ENCODE measurements around the gene P2RX1.

P2RX1 gene

GRCh38 chr17:3896108-3896967, 19.9 kb downstream of the P2RX1 start:
- Histone ChIP-seq H3K9ac (ENCODE audit: low read length) (no peak overlapping the region), H3K27me3 (replicated peaks; ENCODE audit: control insufficient read depth, insufficient read depth, low read length) (peaks cover 7% of the 10 kb centered on the region), H3K36me3 (ENCODE audit: control insufficient read depth, insufficient read depth, low read length, severe bottlenecking) (no peaks in the 10 kb centered on the region), H3K4me3 (ENCODE audit: low read length) (no peak overlapping the region), H3K4me1 (ENCODE audit: control insufficient read depth, insufficient read depth, low read length) (peaks cover 28% of the 10 kb centered on the region), H3K9me3 (ENCODE audit: control insufficient read depth, low read length) (no peaks in the 10 kb centered on the region)
- DNase-seq (ENCODE audit: low read depth), result no peak

DNA sequence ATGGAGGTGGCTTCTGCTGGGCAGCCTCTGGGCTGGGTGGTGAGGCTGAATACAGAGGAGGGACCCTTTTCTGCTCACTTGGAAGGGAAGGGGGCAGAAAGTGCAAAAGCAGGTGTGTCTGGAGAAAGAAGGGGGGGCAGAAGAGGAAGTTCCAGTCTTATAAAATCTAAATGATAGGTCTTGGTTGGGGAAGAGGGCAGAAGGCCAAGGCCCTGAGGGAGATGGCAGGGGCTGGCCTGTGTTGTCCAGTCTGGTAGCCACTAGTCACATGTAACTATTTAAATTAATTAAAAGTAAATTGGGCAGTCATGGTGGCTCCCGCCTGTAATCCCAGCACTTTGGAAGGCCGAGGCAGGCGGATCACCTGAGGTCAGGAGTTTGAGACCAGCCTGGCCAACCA, 20.9 kb downstream of the P2RX1 start:
- H3K9ac ChIP-seq (ENCODE audit: low read length), result no peak overlapping the region
- peaks cover 38% of the 10 kb centered on the region for H3K4me1 ChIP-seq (ENCODE audit: control insufficient read depth, insufficient read depth, low read length)
- DNase-seq (ENCODE audit: low read depth), result no peak
- H3K9me3 ChIP-seq (ENCODE audit: control insufficient read depth, low read length), result no peaks in the 10 kb centered on the region
- H3K27me3 ChIP-seq (replicated peaks; ENCODE audit: control insufficient read depth, insufficient read depth, low read length), result no peaks in the 10 kb centered on the region
- no peak overlapping the region for H3K4me3 ChIP-seq (ENCODE audit: low read length)
- H3K36me3 ChIP-seq (ENCODE audit: control insufficient read depth, insufficient read depth, low read length, severe bottlenecking), result no peaks in the 10 kb centered on the region

- peak; percentile 14 for DNase-seq (ENCODE audit: low read depth)
- no peaks in the 10 kb centered on the region for H3K36me3 ChIP-seq (ENCODE audit: control insufficient read depth, insufficient read depth, low read length, severe bottlenecking)
- H3K27me3 ChIP-seq (replicated peaks; ENCODE audit: control insufficient read depth, insufficient read depth, low read length), result no peaks in the 10 kb centered on the region
- peaks cover 43% of the 10 kb centered on the region for H3K4me1 ChIP-seq (ENCODE audit: control insufficient read depth, insufficient read depth, low read length)
- H3K9me3 ChIP-seq (ENCODE audit: control insufficient read depth, low read length), result no peaks in the 10 kb centered on the region
- H3K9ac ChIP-seq (ENCODE audit: low read length), result no peak overlapping the region
- H3K4me3 ChIP-seq (ENCODE audit: low read length), result no peak overlapping the region
These were observed 21.3 kb downstream of the P2RX1 start for GRCh38 chr17:3894911-3895343.

DNA sequence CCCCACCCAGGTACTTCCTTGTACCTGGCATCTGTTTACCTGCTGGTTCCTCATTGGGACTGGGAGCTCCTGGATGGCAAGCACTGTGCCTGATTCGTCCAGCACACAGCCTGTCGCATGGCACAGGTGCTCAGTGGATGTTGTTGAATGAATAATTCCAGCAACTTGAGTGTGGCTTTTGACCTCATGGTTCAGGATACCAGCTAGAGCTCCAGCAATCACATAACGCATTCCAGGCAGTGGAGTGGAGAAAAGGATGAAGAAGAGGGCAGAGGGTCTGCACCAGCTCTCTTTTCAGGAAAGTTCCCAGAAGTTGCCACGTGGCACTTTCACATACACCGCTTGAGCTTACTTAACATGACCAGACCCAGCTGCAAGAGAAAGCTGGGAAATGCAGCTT, 22.1 kb downstream of the P2RX1 start:
- H3K4me3 ChIP-seq (ENCODE audit: low read length), result no peak overlapping the region
- no peak overlapping the region for H3K9ac ChIP-seq (ENCODE audit: low read length)
- H3K27me3 ChIP-seq (replicated peaks; ENCODE audit: control insufficient read depth, insufficient read depth, low read length), result no peaks in the 10 kb centered on the region
- H3K36me3 ChIP-seq (ENCODE audit: control insufficient read depth, insufficient read depth, low read length, severe bottlenecking), result no peaks in the 10 kb centered on the region
- no peaks in the 10 kb centered on the region for H3K9me3 ChIP-seq (ENCODE audit: control insufficient read depth, low read length)
- DNase-seq (ENCODE audit: low read depth), result no peak
- H3K4me1 ChIP-seq (ENCODE audit: control insufficient read depth, insufficient read depth, low read length), result peaks cover 50% of the 10 kb centered on the region

DNA sequence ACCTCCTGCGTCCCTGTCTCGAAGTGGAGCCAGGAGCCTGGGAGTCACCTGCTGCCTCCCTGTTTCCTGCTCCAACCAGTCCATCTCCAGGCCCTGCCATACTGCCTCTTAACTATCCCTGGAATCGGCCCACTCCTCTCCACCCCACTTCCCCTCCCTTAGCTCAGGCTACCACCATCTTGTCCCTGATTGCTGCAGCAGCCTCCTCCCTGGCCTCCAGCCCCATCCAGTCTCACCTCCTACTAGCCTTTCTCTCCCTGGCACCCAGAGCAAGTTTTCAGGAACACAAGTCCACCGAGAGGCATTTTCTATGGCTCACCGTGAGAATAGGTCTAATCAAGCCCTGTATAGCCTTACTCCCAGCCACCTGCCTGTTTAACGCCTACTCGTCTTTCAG, 22.5 kb downstream of the P2RX1 start:
- H3K9me3 ChIP-seq (ENCODE audit: control insufficient read depth, low read length), result no peaks in the 10 kb centered on the region
- H3K9ac ChIP-seq (ENCODE audit: low read length), result peak overlapping the region; percentile 61
- H3K36me3 ChIP-seq (ENCODE audit: control insufficient read depth, insufficient read depth, low read length, severe bottlenecking), result no peaks in the 10 kb centered on the region
- no peaks in the 10 kb centered on the region for H3K27me3 ChIP-seq (replicated peaks; ENCODE audit: control insufficient read depth, insufficient read depth, low read length)
- no peak for DNase-seq (ENCODE audit: low read depth)
- H3K4me1 ChIP-seq (ENCODE audit: control insufficient read depth, insufficient read depth, low read length), result peaks cover 55% of the 10 kb centered on the region
- H3K4me3 ChIP-seq (ENCODE audit: low read length), result peak overlapping the region; percentile 78

DNA sequence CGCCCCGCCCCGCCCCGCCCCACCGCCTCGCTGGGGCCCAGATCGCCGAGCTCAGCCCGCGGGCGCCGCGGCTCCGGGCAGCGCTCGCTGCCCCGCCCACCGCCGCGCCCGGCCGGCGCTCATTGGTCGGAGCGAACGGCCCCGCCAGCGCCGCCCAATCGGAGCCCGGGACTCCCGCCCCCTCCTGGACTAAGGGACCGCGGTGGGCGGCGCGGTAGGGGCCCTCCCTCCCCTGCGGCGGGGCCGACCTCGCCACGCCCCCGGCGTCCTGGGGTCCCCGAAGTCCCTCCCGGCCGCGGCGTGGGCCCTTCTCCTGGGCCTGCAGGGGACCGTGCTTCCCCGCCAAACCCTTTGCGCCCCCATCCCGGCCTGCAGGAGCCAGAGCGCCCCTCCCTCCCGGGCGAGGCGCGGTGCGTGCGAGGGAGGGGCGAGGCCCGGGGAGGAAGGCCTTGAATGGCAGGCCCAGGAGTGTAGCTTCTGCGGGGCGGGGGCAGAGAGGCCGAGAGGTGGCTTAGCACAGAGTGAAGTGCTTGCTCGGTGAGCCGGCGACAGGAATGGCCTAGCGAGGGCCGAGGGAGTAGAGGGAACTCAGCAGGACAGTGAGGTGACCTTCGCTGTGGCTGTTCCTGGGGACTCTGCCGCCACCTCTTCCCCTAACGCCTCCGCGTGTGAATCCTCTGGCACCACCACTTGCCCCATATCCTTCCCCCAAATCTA, 23.1 kb downstream of the P2RX1 start, which contains the start of gene CAMKK1:
TSS of gene CAMKK1 (minus strand) at position 51 of the 717 bp plus-strand sequence. CDS start 7,366 bp downstream, outside the sequence.
- DNase-seq (ENCODE audit: low read depth), result peak; percentile 96
- Histone ChIP-seq H3K9ac (ENCODE audit: low read length) (peak within 1 kb of the TSS; percentile 71), H3K36me3 (ENCODE audit: control insufficient read depth, insufficient read depth, low read length, severe bottlenecking) (no peaks in the 10 kb centered on the region), H3K27me3 (replicated peaks; ENCODE audit: control insufficient read depth, insufficient read depth, low read length) (no peaks in the 10 kb centered on the region), H3K9me3 (ENCODE audit: control insufficient read depth, low read length) (no peaks in the 10 kb centered on the region), H3K4me1 (ENCODE audit: control insufficient read depth, insufficient read depth, low read length) (peaks cover 58% of the 10 kb centered on the region), H3K4me3 (ENCODE audit: low read length) (peak within 1 kb of the TSS; percentile 78)

DNA sequence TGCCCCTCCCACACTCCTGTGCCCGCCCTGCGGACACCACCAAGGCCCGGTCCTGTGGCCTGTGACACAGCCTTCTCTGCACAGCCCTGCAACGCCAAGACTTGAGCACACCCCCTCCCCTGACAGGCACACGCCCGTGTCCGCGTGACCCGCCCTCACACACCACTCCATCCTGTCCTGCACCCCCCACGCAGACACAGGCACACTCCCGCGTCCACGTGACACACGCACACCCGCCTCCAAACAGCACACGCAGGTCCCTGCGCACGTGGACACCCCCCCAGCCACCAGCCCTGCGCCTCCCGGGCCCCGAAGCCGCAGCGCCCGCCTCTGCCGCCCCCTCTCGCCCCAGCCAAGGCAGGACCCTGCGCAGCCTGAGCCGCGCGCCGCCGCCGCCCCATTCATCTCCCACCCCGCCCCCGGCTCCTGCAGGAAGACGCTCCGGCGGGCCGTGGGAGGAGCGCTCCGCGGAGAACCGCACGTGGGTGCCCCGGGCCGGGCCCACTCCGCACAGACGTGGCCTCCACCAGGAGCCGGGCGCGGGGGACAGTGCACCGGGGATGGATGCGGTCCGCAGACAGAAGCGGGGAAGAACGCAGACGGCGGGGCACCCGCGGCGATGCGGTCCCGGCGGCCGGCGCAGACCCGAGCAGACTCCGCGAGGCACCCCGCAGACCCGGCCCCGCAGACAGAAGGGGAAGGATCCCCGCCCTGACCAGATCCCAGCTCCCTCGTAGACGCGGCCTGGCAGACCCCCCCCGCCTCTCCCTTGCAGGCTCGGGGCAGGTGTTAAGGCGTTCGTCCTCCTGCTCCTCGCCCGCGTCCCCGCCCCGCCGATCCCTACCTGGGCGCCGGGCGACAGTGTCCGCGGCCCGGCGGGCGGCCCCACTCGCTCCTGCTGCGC, 23.9 kb downstream of the P2RX1 start:
- peak overlapping the region; percentile 71 for H3K9ac ChIP-seq (ENCODE audit: low read length)
- H3K27me3 ChIP-seq (replicated peaks; ENCODE audit: control insufficient read depth, insufficient read depth, low read length), result no peaks in the 10 kb centered on the region
- DNase-seq (ENCODE audit: low read depth), result peak; percentile 75
- peak overlapping the region; percentile 77 for H3K4me3 ChIP-seq (ENCODE audit: low read length)
- H3K4me1 ChIP-seq (ENCODE audit: control insufficient read depth, insufficient read depth, low read length), result peaks cover 66% of the 10 kb centered on the region
- H3K9me3 ChIP-seq (ENCODE audit: control insufficient read depth, low read length), result no peaks in the 10 kb centered on the region
- H3K36me3 ChIP-seq (ENCODE audit: control insufficient read depth, insufficient read depth, low read length, severe bottlenecking), result no peaks in the 10 kb centered on the region

GRCh38 chr17:3891626-3892094, 24.6 kb downstream of the P2RX1 start:
- H3K4me1 ChIP-seq (ENCODE audit: control insufficient read depth, insufficient read depth, low read length), result peaks cover 65% of the 10 kb centered on the region
- no peaks in the 10 kb centered on the region for H3K27me3 ChIP-seq (replicated peaks; ENCODE audit: control insufficient read depth, insufficient read depth, low read length)
- no peaks in the 10 kb centered on the region for H3K36me3 ChIP-seq (ENCODE audit: control insufficient read depth, insufficient read depth, low read length, severe bottlenecking)
- DNase-seq (ENCODE audit: low read depth), result no peak
- H3K4me3 ChIP-seq (ENCODE audit: low read length), result peak overlapping the region; percentile 77
- no peaks in the 10 kb centered on the region for H3K9me3 ChIP-seq (ENCODE audit: control insufficient read depth, low read length)
- H3K9ac ChIP-seq (ENCODE audit: low read length), result peak overlapping the region; percentile 71

DNA sequence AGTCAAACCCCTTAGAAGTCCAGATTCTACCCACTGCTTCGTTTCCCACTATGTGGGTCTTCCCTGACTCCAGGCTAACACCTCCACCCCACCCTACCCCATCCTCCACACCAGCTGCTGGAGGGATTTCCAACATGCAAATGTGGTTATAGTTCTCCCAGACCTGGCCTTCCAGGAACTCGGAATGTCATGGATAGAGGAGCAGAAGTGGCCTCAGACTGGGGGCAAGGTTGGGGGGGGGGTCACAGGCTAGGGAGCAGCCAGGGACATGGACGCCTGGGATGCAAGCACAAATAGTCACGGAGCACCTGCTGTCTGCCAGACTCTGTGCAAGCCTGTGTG, 25.4 kb downstream of the P2RX1 start:
- Histone ChIP-seq H3K4me3 (ENCODE audit: low read length) (peak overlapping the region; percentile 17), H3K9ac (ENCODE audit: low read length) (peak overlapping the region; percentile 75), H3K36me3 (ENCODE audit: control insufficient read depth, insufficient read depth, low read length, severe bottlenecking) (no peaks in the 10 kb centered on the region), H3K27me3 (replicated peaks; ENCODE audit: control insufficient read depth, insufficient read depth, low read length) (no peaks in the 10 kb centered on the region), H3K4me1 (ENCODE audit: control insufficient read depth, insufficient read depth, low read length) (peaks cover 67% of the 10 kb centered on the region), H3K9me3 (ENCODE audit: control insufficient read depth, low read length) (no peaks in the 10 kb centered on the region)
- no peak for DNase-seq (ENCODE audit: low read depth)

DNA sequence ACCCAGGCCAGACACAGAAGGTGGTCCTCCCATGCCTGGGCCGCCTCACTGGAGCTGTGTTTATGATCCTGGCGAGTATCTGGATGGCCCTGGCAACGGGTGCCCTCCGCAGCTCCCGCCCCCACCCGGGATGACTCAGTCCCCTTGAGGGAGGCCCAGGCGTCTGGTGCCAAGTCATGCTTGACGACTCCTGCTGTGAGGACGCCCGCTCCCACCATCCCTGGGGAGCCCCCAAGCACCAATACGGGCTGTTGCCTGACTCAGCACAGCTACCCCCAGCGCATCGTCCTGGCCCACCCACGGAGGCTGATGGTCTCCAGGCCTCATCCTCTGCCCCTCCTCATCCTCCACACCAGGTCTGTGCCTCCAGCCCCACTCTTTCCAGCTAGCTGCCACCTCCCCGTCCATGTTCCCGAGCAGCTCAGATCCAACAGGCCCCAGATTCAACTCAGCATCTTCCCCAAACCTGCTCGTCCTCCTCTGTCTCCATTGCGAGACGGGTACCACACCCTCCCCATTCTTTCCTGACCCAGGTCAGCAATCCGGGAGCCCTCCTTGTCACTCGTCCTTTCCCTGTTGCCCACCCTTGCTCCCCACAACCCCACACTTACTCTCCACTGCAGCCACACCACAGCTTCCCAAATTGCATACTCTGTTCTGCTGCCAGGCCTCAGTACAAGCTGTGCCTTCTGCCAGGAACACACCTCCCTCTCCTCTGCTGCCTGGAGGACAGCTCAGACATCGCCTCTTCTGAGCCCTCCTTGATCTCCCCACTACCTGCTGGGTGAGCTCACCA, 26.0 kb downstream of the P2RX1 start:
- Histone ChIP-seq H3K4me3 (ENCODE audit: low read length) (peak overlapping the region; percentile 56), H3K4me1 (ENCODE audit: control insufficient read depth, insufficient read depth, low read length) (peaks cover 73% of the 10 kb centered on the region), H3K36me3 (ENCODE audit: control insufficient read depth, insufficient read depth, low read length, severe bottlenecking) (no peaks in the 10 kb centered on the region), H3K9me3 (ENCODE audit: control insufficient read depth, low read length) (no peaks in the 10 kb centered on the region), H3K27me3 (replicated peaks; ENCODE audit: control insufficient read depth, insufficient read depth, low read length) (no peaks in the 10 kb centered on the region), H3K9ac (ENCODE audit: low read length) (peak overlapping the region; percentile 75)
- DNase-seq (ENCODE audit: low read depth), result peak; percentile 97
